Measurements from ENCODE around the gene TRIO.

DNA sequence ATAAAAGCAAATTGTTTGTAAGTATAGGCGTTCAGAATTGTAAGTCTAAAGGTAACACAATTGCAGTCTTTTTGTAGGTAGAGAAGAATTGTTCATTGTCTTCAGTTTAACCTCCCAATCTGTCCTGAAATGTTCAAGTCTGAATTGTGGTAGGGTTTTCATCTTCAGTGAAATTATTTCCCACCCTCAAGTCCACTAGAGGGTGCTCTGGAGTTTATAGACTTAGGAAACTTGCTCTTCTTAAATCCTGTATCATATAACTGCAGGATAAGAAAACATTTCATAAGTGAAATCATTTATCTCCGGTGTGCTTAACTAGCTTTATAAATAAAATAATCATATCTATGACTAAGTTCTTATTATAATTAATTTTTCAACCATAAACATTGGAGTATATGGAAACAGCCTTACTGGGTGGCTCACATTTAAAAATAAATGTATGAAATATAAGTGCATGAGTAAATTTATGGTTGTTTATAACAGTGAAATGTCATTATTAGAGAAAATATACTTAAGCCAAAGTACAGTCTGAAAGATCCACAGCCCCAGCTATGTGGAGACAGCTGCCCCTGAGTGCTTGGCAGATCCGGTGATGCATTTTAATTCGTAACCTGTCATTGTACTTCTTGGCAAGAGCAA lies 256.0 kb downstream of the TRIO start:
- TF ChIP-seq CTCF (IDR thresholded peaks at IDR 0.05; ENCODE audit: borderline replicate concordance, extremely low read depth, low read length, poor library complexity, severe bottlenecking): peak; percentile 72
- TF ChIP-seq EZH2 (IDR thresholded peaks at IDR 0.05; ENCODE audit: borderline replicate concordance, low read depth, low read length, severe bottlenecking): no peak
